Fibroblast of pulmonary artery (primary cell): ENCODE measurements around the gene TNNT2.

Experiments used
- DNase-seq: peaks from one replicate; pipeline ENCODE4 v3.0.0-alpha.2; 2010; ENCODE audit warnings: low read depth
- H3K4me3 ChIP-seq: replicated peaks from 2 replicates; pipeline ENCODE4 v1.5.1; 2011; ENCODE audit warnings: low read depth, mild to moderate bottlenecking, control low read depth, low read length, moderate library complexity
- TF ChIP-seq, protein P1 (sequence below): IDR thresholded peaks from 2 replicates; pipeline ENCODE4 v1.5.1; 2011; ENCODE audit warnings: mild to moderate bottlenecking, control low read depth, low read length, inconsistent platforms; ENCODE audit errors: missing control alignments

The TNNT2 gene

DNA sequence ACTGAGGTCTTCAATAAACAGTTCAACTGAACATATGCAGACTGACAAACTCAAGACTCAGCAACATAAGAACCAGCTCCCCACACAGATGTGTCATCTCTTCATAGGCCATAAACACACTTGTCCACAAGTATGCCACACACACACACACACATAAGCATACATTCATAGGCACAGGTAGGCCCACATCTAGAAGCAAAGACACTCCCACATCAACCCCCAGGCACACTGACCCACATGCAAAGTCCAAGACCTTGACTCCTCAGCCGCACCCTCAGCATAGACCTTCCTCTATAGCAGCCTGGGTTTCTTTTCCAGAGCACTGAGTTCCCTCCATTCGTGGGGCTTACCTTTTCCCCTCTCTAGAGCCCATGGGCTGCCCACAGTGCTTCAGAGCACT, 20.2 kb upstream of the TNNT2 start:
- TF ChIP-seq, protein P1, sequence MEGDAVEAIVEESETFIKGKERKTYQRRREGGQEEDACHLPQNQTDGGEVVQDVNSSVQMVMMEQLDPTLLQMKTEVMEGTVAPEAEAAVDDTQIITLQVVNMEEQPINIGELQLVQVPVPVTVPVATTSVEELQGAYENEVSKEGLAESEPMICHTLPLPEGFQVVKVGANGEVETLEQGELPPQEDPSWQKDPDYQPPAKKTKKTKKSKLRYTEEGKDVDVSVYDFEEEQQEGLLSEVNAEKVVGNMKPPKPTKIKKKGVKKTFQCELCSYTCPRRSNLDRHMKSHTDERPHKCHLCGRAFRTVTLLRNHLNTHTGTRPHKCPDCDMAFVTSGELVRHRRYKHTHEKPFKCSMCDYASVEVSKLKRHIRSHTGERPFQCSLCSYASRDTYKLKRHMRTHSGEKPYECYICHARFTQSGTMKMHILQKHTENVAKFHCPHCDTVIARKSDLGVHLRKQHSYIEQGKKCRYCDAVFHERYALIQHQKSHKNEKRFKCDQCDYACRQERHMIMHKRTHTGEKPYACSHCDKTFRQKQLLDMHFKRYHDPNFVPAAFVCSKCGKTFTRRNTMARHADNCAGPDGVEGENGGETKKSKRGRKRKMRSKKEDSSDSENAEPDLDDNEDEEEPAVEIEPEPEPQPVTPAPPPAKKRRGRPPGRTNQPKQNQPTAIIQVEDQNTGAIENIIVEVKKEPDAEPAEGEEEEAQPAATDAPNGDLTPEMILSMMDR, result no peak
- no peak for DNase-seq
- no peak overlapping the region for H3K4me3 ChIP-seq

DNA sequence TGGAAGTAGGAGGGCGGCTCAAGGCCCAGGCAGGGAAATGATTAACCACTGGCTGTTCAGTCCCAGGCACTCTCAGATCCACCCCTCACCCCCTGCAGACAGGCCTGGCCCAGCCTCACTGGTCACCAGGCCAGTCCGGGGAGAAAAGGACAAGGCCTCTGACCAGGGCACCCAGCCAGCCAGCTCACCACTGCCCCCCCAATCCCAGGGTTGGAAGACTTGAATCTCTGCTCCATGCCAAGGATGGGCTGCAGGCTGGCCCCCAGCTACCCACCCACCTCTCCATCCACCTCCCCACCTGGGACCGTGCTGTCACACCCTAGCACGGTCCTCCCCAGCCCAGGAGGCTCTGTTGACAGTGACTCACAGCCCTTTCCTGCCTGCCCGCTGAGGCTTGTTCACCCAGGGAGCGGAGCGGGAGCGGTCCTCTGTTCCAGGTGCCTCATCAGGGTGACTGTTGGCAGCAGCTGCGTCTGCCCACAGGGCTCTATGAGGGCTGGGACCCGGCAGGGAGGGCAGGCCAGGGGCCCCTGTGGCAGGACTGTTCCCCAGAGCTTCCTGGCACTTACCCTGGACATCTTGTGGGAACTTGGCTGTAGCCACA, 19.5 kb upstream of the TNNT2 start:
- TF ChIP-seq, protein P1, result no peak
- no peak for DNase-seq
- no peak overlapping the region for H3K4me3 ChIP-seq

DNA sequence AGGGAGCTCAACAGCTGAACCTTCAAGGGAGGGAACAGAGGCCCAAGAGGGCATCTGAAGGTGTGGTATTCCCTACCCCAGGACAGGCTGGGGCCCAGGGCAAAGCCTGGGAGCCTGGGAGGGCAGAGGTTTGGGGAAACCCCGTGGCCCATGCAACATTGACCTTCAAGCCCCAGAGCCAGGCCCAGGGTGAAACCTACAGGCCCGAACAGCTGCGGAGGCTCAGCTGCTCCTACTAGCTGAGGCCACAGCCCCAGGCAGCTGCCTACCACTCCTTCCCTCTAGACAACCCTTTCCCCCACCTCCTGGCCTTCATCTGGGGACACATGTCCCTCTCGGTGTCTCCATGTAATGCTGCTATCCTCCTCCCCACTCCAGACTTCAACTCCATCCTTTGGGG, 18.5 kb upstream of the TNNT2 start:
- H3K4me3 ChIP-seq, result no peak overlapping the region
- TF ChIP-seq, protein P1, result no peak
- no peak for DNase-seq

DNA sequence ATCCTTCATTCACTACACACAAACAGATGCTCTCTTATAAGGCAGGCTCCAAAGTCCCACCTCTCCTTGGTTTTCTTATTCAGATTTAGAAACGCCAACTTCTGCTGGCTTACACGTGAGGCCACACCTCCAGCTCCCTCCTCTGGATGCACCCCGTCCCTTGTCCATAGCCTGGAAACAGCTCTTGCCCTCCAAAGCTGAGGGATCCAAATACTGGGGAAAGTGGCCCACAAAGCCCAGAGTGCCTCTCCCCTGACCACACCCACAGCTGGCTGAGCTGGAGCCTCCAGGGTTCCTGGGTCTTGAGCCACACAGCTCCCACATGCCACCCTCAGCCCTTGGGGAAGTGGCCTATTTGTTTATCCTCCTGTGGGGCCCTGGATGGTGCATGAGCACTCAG, 17.1 kb upstream of the TNNT2 start:
- DNase-seq, result no peak
- TF ChIP-seq, protein P1, result no peak
- H3K4me3 ChIP-seq, result no peak overlapping the region

DNA sequence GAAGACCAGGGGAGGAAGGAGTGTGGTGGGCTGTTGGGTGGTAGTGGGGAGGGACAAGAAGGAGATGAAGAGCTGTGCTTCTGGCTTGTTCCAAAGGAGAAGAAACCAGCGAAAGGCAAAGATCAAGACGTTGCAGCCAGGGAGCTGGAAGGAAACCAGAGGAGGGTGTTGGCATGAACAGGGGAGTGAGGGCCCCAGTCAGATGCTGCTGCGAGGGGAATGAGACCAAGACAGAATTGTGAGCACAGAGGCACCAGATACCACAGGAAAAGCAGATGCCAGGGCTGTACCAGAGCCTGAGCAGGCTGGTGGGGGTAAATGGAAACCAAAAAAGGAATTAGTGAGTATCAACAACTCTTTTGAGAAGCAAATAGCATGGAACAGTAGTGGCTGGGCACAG, 15.6 kb upstream of the TNNT2 start:
- no peak for DNase-seq
- no peak overlapping the region for H3K4me3 ChIP-seq
- TF ChIP-seq, protein P1, result no peak

DNA sequence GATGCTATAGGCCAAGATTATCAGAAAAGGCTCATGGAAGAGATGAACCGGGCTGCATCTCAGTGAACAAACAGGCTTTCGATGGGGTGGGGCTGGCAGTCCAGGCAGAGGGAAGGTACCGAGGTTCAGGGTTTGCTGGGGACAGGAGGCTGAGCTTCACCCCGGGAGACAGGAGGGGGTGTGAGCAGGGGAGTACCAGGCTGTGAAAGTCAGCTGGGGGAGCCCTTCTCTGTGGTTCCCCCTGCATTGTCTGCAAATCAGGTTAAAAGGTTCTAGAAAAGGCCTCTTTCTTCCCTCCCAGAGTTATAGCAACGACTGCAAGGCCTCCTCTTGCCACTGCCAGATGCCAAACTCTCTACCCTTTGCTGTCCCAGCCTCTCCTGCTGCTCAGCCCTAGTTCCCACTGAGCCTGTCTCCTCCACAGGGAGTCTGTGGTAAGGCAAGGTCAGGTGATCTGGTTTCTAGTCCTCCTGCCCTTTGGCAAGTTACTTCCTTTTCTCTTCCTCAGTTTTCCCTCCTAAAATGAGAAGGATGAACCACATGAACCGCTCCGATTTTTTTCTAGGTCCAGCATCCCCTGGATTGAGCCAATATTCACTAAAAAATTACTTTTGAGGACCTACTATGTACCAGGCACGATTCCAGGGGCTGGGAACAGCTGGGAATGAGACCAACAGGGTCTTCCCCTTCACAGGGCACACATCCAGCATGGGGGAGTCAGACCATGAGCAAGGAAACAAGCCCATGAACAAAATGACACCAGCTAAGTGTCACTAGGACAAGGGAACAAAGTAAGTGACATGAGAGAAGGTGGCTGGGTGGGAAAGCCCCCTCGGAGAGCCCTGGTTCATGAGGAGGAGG, 14.4 kb upstream of the TNNT2 start:
- DNase-seq, result no peak

More for the DNA sequence above, 14.4 kb upstream of the TNNT2 start:
- TF ChIP-seq, protein P1, result no peak
- H3K4me3 ChIP-seq, result no peak overlapping the region
